Stomach smooth muscle (tissue), 2 donors: ENCODE measurements around the gene TTC28.
"Not testable (repeated sequence)": the region's sequence is repeated elsewhere in the genome, so short reads cannot be mapped to it uniquely, and the experiment has no call there.

Experiments used
- H3K27ac ChIP-seq: one replicate; pipeline ENCODE4 v1.7.0; 2013; ENCODE audit warnings: mild to moderate bottlenecking, low read length, inconsistent platforms
- H3K27me3 ChIP-seq, 2 donors: one replicate each; pipeline ENCODE4 v1.7.0; 2013; ENCODE audit warnings: low read length in 2 of 2; ENCODE audit not compliant: insufficient read depth in 2 of 2, control insufficient read depth in 1 of 2
- H3K36me3 ChIP-seq, 2 donors: one replicate each; pipeline ENCODE4 v1.7.0; 2013; ENCODE audit warnings: low read length in 2 of 2; ENCODE audit not compliant: control insufficient read depth in 2 of 2, insufficient read depth in 2 of 2
- H3K4me1 ChIP-seq: one replicate; pipeline ENCODE4 v1.7.0; 2013; ENCODE audit warnings: low read length; ENCODE audit not compliant: control insufficient read depth, insufficient read depth
- H3K4me3 ChIP-seq, 2 donors: one replicate each; pipeline ENCODE4 v1.7.0; 2013; ENCODE audit warnings: low read length in 2 of 2
- H3K9ac ChIP-seq, 2 donors: one replicate each; pipeline ENCODE4 v1.7.0; 2013; ENCODE audit warnings: low read length in 2 of 2, mild to moderate bottlenecking in 1 of 2
- H3K9me3 ChIP-seq, 2 donors: one replicate each; pipeline ENCODE4 v1.7.0; 2013; ENCODE audit warnings: low read length in 2 of 2; ENCODE audit not compliant: control insufficient read depth in 2 of 2
- donor health status: healthy.
- donor health status: Pancreatic carcinoma.

Gene TTC28

GRCh38 chr22:28488825-28489224 lies 190.8 kb downstream of the TTC28 start:
- H3K27ac ChIP-seq = no peak overlapping the region
- H3K36me3 ChIP-seq = no peaks in the 10 kb centered on the region
- H3K4me1 ChIP-seq = no peaks in the 10 kb centered on the region
- H3K27me3 ChIP-seq = no peaks in the 10 kb centered on the region
- no peak overlapping the region for H3K4me3 ChIP-seq
- no peaks in the 10 kb centered on the region for H3K9me3 ChIP-seq
- no peak overlapping the region for H3K9ac ChIP-seq

GRCh38 chr22:28484662-28485061 lies 195.0 kb downstream of the TTC28 start:
- Histone ChIP-seq H3K9me3 (no peaks in the 10 kb centered on the region), H3K27ac (no peak overlapping the region), H3K4me1 (no peaks in the 10 kb centered on the region), H3K36me3 (no peaks in the 10 kb centered on the region), H3K9ac (no peak overlapping the region), H3K4me3 (no peak overlapping the region), H3K27me3 (no peaks in the 10 kb centered on the region)

GRCh38 chr22:28481725-28482124 lies 197.9 kb downstream of the TTC28 start:
- H3K27me3 ChIP-seq = no peaks in the 10 kb centered on the region
- no peak overlapping the region for H3K4me3 ChIP-seq
- no peak overlapping the region for H3K9ac ChIP-seq
- no peaks in the 10 kb centered on the region for H3K4me1 ChIP-seq
- no peaks in the 10 kb centered on the region for H3K36me3 ChIP-seq
- no peak overlapping the region for H3K27ac ChIP-seq
- H3K9me3 ChIP-seq = no peaks in the 10 kb centered on the region

- no peaks in the 10 kb centered on the region for H3K4me1 ChIP-seq
- H3K9me3 ChIP-seq = no peaks in the 10 kb centered on the region
- no peak overlapping the region for H3K27ac ChIP-seq
- H3K27me3 ChIP-seq = no peaks in the 10 kb centered on the region
- no peak overlapping the region for H3K9ac ChIP-seq
- H3K4me3 ChIP-seq = no peak overlapping the region
- no peaks in the 10 kb centered on the region for H3K36me3 ChIP-seq
Measured at GRCh38 chr22:28480000-28480715, 199.5 kb downstream of the TTC28 start.

GRCh38 chr22:28478564-28478963 lies 201.1 kb downstream of the TTC28 start:
- no peak overlapping the region for H3K27ac ChIP-seq
- no peak overlapping the region for H3K4me3 ChIP-seq
- no peak overlapping the region for H3K9ac ChIP-seq
- H3K9me3 ChIP-seq = no peaks in the 10 kb centered on the region
- no peaks in the 10 kb centered on the region for H3K27me3 ChIP-seq
- no peaks in the 10 kb centered on the region for H3K36me3 ChIP-seq
- H3K4me1 ChIP-seq = no peaks in the 10 kb centered on the region

- Histone ChIP-seq H3K27ac (no peak overlapping the region), H3K4me1 (no peaks in the 10 kb centered on the region), H3K36me3 (no peaks in the 10 kb centered on the region), H3K27me3 (no peaks in the 10 kb centered on the region), H3K4me3 (no peak overlapping the region), H3K9me3 (no peaks in the 10 kb centered on the region), H3K9ac (no peak overlapping the region)
Measured at GRCh38 chr22:28477556-28477955, 202.1 kb downstream of the TTC28 start.

- H3K9ac ChIP-seq = no peak overlapping the region
- H3K36me3 ChIP-seq = no peaks in the 10 kb centered on the region
- H3K9me3 ChIP-seq = no peaks in the 10 kb centered on the region
- no peaks in the 10 kb centered on the region for H3K4me1 ChIP-seq
- no peak overlapping the region for H3K27ac ChIP-seq
- no peak overlapping the region for H3K4me3 ChIP-seq
- no peaks in the 10 kb centered on the region for H3K27me3 ChIP-seq
Measured at GRCh38 chr22:28474330-28474729, 205.3 kb downstream of the TTC28 start.

GRCh38 chr22:28473258-28473657 lies 206.4 kb downstream of the TTC28 start:
- Histone ChIP-seq H3K4me1 (no peaks in the 10 kb centered on the region), H3K27ac (no peak overlapping the region), H3K9me3 (no peaks in the 10 kb centered on the region), H3K4me3 (no peak overlapping the region), H3K27me3 (no peaks in the 10 kb centered on the region), H3K36me3 (no peaks in the 10 kb centered on the region), H3K9ac (no peak overlapping the region)

- not testable (repeated sequence) for H3K4me1 ChIP-seq, H3K27ac ChIP-seq, H3K9me3 ChIP-seq, H3K36me3 ChIP-seq, H3K4me3 ChIP-seq, H3K9ac ChIP-seq, H3K27me3 ChIP-seq
Measured at GRCh38 chr22:28467055-28467454, 212.6 kb downstream of the TTC28 start.

GRCh38 chr22:28466399-28466798 lies 213.2 kb downstream of the TTC28 start:
- Histone ChIP-seq H3K27me3 (no peaks in the 10 kb centered on the region), H3K9me3 (no peaks in the 10 kb centered on the region), H3K9ac (no peak overlapping the region), H3K36me3 (no peaks in the 10 kb centered on the region), H3K27ac (no peak overlapping the region), H3K4me1 (no peaks in the 10 kb centered on the region), H3K4me3 (no peak overlapping the region)

GRCh38 chr22:28465841-28466240 lies 213.8 kb downstream of the TTC28 start:
- Histone ChIP-seq H3K36me3 (no peaks in the 10 kb centered on the region), H3K27ac (no peak overlapping the region)

More at GRCh38 chr22:28465841-28466240, 213.8 kb downstream of the TTC28 start:
- Histone ChIP-seq H3K4me1 (no peaks in the 10 kb centered on the region), H3K27me3 (no peaks in the 10 kb centered on the region), H3K4me3 (no peak overlapping the region), H3K9ac (no peak overlapping the region), H3K9me3 (no peaks in the 10 kb centered on the region)
